OCI-LY3 (cell line): Measurements from ENCODE around the gene HBS1L.

Experiments
- CTCF ChIP-seq: fragments of 200-600, 300-600 bp; sonication (generic); IDR thresholded peaks from 2 replicates; pipeline ENCODE4 v1.5.1; 2014; ENCODE audit warnings: antibody characterized with exemption, low read length, low read depth
- EZH2phosphoT487 ChIP-seq: fragments of 200-600 bp; shearing (Covaris generic); IDR thresholded peaks from 2 replicates; pipeline ENCODE4 v1.6.1; 2018; ENCODE audit warnings: antibody characterized with exemption, mixed run types, low read depth

DNA sequence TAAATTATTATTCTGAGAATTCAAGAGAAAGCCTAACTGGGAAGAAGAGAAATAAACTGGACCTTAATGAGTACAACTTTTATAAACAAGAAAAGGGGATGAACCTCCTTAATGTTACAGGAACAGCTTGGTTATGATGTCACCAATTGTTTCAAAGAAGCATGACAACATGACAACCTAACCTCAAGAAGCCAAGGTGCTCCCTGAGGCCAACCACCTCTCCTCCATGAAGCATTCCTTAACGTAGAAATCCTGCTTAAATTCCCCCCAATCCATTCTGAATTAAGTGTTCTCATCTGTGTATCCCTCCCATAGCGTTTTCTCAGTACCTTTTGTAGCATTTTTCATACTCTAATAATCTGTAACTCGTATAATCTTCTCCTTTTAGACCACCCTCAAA lies 1.7 kb downstream of the HBS1L start:
- TF ChIP-seq EZH2phosphoT487 = no peak
- no peak for TF ChIP-seq CTCF
